ENCODE data around the gene MATN4.

DNA sequence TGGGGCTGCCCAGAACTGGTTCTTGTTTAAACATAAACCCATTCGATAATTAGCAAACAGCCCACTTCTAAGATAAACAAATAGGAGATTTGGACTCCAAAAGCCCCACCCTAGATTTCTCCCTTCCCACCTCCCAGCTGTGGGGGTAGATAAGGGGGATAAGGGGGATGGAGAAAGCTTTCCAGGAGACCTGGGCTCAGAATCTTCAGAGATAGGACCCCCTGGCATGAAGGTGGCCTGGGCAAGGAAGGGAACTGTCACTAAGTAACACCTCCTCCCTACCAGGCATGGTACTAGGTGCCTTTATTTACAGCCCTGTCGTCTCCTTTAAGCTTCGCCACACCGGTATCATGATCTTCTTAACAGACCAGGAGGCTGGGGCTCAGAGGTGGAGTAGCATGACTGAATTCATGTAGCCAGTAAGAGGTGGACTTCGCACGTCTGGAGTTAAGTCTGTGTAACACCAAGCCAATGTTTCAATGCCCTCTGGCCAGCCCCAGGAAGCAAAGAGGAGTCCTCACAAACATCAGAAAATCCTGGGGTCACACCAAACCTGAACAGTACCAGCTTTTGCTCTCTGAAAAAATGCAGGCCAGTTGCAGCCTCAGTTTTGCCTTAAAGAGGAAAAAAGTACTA, 35.6 kb upstream of the MATN4 start:
- TF ChIP-seq, protein P1, sequence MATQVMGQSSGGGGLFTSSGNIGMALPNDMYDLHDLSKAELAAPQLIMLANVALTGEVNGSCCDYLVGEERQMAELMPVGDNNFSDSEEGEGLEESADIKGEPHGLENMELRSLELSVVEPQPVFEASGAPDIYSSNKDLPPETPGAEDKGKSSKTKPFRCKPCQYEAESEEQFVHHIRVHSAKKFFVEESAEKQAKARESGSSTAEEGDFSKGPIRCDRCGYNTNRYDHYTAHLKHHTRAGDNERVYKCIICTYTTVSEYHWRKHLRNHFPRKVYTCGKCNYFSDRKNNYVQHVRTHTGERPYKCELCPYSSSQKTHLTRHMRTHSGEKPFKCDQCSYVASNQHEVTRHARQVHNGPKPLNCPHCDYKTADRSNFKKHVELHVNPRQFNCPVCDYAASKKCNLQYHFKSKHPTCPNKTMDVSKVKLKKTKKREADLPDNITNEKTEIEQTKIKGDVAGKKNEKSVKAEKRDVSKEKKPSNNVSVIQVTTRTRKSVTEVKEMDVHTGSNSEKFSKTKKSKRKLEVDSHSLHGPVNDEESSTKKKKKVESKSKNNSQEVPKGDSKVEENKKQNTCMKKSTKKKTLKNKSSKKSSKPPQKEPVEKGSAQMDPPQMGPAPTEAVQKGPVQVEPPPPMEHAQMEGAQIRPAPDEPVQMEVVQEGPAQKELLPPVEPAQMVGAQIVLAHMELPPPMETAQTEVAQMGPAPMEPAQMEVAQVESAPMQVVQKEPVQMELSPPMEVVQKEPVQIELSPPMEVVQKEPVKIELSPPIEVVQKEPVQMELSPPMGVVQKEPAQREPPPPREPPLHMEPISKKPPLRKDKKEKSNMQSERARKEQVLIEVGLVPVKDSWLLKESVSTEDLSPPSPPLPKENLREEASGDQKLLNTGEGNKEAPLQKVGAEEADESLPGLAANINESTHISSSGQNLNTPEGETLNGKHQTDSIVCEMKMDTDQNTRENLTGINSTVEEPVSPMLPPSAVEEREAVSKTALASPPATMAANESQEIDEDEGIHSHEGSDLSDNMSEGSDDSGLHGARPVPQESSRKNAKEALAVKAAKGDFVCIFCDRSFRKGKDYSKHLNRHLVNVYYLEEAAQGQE (IDR thresholded peaks at IDR 0.05; ENCODE audit: insufficient replicate concordance, low read depth): no peak
- TF ChIP-seq, protein P2, sequence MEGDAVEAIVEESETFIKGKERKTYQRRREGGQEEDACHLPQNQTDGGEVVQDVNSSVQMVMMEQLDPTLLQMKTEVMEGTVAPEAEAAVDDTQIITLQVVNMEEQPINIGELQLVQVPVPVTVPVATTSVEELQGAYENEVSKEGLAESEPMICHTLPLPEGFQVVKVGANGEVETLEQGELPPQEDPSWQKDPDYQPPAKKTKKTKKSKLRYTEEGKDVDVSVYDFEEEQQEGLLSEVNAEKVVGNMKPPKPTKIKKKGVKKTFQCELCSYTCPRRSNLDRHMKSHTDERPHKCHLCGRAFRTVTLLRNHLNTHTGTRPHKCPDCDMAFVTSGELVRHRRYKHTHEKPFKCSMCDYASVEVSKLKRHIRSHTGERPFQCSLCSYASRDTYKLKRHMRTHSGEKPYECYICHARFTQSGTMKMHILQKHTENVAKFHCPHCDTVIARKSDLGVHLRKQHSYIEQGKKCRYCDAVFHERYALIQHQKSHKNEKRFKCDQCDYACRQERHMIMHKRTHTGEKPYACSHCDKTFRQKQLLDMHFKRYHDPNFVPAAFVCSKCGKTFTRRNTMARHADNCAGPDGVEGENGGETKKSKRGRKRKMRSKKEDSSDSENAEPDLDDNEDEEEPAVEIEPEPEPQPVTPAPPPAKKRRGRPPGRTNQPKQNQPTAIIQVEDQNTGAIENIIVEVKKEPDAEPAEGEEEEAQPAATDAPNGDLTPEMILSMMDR (IDR thresholded peaks at IDR 0.05; ENCODE audit: insufficient read depth, low read length): no peak
- TF ChIP-seq POLR2AphosphoS5 (IDR thresholded peaks at IDR 0.05; ENCODE audit: low read depth) (no peak), GABPA (IDR thresholded peaks at IDR 0.05; ENCODE audit: low read depth) (no peak), SPI1 (IDR thresholded peaks at IDR 0.05; ENCODE audit: borderline replicate concordance, low read depth) (no peak)
